Measurements from ENCODE around the gene CELF1.
"Not testable (repeated sequence)": the region's sequence is repeated elsewhere in the genome, so short reads cannot be mapped to it uniquely, and the experiment has no call there.

Gene CELF1

GRCh38 chr11:47534704-47535251 is 18.2 kb downstream of the CELF1 start:
- peaks cover 4% of the 10 kb centered on the region for H3K36me3 ChIP-seq (ENCODE audit: insufficient read depth, low read length)
- no peak overlapping the region for H3K9ac ChIP-seq (ENCODE audit: low read depth, low read length)
- peaks cover 52% of the 10 kb centered on the region for H3K4me1 ChIP-seq (ENCODE audit: control insufficient read depth, insufficient read depth, low read length)
- H3K27me3 ChIP-seq (ENCODE audit: control insufficient read depth, insufficient read depth, low read length): no peaks in the 10 kb centered on the region
- H3K4me2 ChIP-seq (ENCODE audit: low read length): no peak overlapping the region
- H3K9me3 ChIP-seq (replicated peaks; ENCODE audit: low read length): no peaks in the 10 kb centered on the region
- H3K4me3 ChIP-seq (ENCODE audit: low read length): no peak overlapping the region

- Histone ChIP-seq H3K4me2 (ENCODE audit: low read length) (peak overlapping the region; percentile 19), H3K27me3 (ENCODE audit: control insufficient read depth, insufficient read depth, low read length) (no peaks in the 10 kb centered on the region), H3K4me1 (ENCODE audit: control insufficient read depth, insufficient read depth, low read length) (peaks cover 41% of the 10 kb centered on the region), H3K9ac (ENCODE audit: low read depth, low read length) (no peak overlapping the region), H3K9me3 (replicated peaks; ENCODE audit: low read length) (no peaks in the 10 kb centered on the region), H3K36me3 (ENCODE audit: insufficient read depth, low read length) (peaks cover 4% of the 10 kb centered on the region), H3K4me3 (ENCODE audit: low read length) (no peak overlapping the region)
Measured at GRCh38 chr11:47533690-47534151, 19.2 kb downstream of the CELF1 start.

- Histone ChIP-seq H3K4me1 (ENCODE audit: control insufficient read depth, insufficient read depth, low read length) (peaks cover 39% of the 10 kb centered on the region), H3K4me2 (ENCODE audit: low read length) (peak overlapping the region; percentile 39), H3K9me3 (replicated peaks; ENCODE audit: low read length) (no peaks in the 10 kb centered on the region), H3K36me3 (ENCODE audit: insufficient read depth, low read length) (peaks cover 4% of the 10 kb centered on the region), H3K9ac (ENCODE audit: low read depth, low read length) (peak overlapping the region; percentile 4), H3K27me3 (ENCODE audit: control insufficient read depth, insufficient read depth, low read length) (no peaks in the 10 kb centered on the region), H3K4me3 (ENCODE audit: low read length) (no peak overlapping the region)
Measured at GRCh38 chr11:47532597-47533213, 20.2 kb downstream of the CELF1 start.

DNA sequence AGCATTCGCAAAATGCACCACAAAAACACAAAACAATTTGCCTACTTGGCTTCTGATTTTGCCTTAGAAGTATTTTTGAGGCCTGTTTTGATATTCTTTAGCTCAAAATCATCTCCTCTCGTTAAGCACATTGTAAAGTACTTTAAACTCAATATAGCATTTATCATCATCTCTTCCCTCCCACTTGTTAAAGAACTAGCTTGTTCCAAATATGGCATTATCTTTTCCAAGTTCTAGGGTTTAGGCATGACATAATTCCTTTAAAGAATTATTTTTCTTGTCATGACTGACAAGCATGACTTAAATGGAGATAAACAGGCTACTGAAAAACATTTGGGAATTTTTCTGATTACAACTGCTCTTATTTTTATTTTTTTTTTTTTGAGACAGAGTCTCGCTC is 21.3 kb downstream of the CELF1 start:
- H3K9me3 ChIP-seq (replicated peaks; ENCODE audit: low read length): no peaks in the 10 kb centered on the region
- no peak overlapping the region for H3K4me2 ChIP-seq (ENCODE audit: low read length)
- peaks cover 35% of the 10 kb centered on the region for H3K4me1 ChIP-seq (ENCODE audit: control insufficient read depth, insufficient read depth, low read length)
- no peaks in the 10 kb centered on the region for H3K27me3 ChIP-seq (ENCODE audit: control insufficient read depth, insufficient read depth, low read length)
- no peak overlapping the region for H3K9ac ChIP-seq (ENCODE audit: low read depth, low read length)
- H3K4me3 ChIP-seq (ENCODE audit: low read length): no peak overlapping the region
- peaks cover 4% of the 10 kb centered on the region for H3K36me3 ChIP-seq (ENCODE audit: insufficient read depth, low read length)

GRCh38 chr11:47530721-47531120 is 22.2 kb downstream of the CELF1 start:
- H3K36me3 ChIP-seq (ENCODE audit: insufficient read depth, low read length); H3K27me3 ChIP-seq (ENCODE audit: control insufficient read depth, insufficient read depth, low read length); H3K4me3 ChIP-seq (ENCODE audit: low read length); H3K4me2 ChIP-seq (ENCODE audit: low read length); H3K9me3 ChIP-seq (replicated peaks; ENCODE audit: low read length); H3K9ac ChIP-seq (ENCODE audit: low read depth, low read length): not testable (repeated sequence)
- peaks cover 32% of the 10 kb centered on the region for H3K4me1 ChIP-seq (ENCODE audit: control insufficient read depth, insufficient read depth, low read length)

DNA sequence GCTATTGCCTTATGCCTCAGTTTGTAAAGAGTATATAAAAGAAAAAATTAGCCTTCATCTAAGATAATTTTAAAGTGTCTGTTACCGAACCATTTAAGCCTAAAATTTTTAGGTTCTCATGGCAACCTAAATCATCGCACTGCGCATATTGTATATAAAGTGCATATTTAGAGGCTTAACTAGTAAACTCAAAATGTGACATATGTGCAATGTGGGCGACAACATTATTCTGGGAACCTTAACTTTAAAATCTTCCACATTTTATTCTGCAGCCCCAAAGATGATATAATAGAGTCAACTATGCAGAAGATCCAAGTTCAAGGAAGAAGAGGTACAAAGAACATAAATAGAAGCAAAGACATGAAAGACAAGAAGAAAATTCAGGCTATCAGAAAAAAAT is 23.0 kb downstream of the CELF1 start:
- H3K36me3 ChIP-seq (ENCODE audit: insufficient read depth, low read length): peaks cover 4% of the 10 kb centered on the region
- peaks cover 39% of the 10 kb centered on the region for H3K4me1 ChIP-seq (ENCODE audit: control insufficient read depth, insufficient read depth, low read length)
- no peak overlapping the region for H3K4me2 ChIP-seq (ENCODE audit: low read length)
- H3K9me3 ChIP-seq (replicated peaks; ENCODE audit: low read length): no peaks in the 10 kb centered on the region
- no peak overlapping the region for H3K9ac ChIP-seq (ENCODE audit: low read depth, low read length)
- no peak overlapping the region for H3K4me3 ChIP-seq (ENCODE audit: low read length)
- H3K27me3 ChIP-seq (ENCODE audit: control insufficient read depth, insufficient read depth, low read length): no peaks in the 10 kb centered on the region

DNA sequence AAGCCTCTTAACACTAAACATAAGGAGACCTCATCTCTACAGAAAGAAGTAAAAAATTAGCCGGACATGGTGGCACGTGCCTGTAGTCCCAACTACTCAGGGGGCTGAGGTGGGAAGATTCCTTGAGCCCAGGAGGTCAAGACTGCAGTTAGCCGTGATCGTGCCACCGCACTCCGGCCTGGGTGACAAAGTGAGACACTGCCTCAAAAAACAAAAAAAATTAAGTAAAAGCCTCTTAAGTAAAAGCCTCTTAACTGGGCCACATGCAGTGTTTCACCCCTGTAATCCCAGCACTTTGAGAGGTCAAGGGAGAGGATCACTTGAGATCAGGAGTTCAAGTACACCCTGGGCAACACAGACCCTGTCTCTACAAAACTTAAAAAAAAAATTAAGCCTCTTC is 25.7 kb downstream of the CELF1 start:
- Histone ChIP-seq H3K36me3 (ENCODE audit: insufficient read depth, low read length) (peaks cover 4% of the 10 kb centered on the region), H3K9ac (ENCODE audit: low read depth, low read length) (no peak overlapping the region), H3K4me1 (ENCODE audit: control insufficient read depth, insufficient read depth, low read length) (peaks cover 39% of the 10 kb centered on the region), H3K4me3 (ENCODE audit: low read length) (no peak overlapping the region), H3K27me3 (ENCODE audit: control insufficient read depth, insufficient read depth, low read length) (no peaks in the 10 kb centered on the region), H3K4me2 (ENCODE audit: low read length) (no peak overlapping the region), H3K9me3 (replicated peaks; ENCODE audit: low read length) (no peaks in the 10 kb centered on the region)

GRCh38 chr11:47526032-47526431 is 26.9 kb downstream of the CELF1 start:
- H3K9me3 ChIP-seq (replicated peaks; ENCODE audit: low read length); H3K27me3 ChIP-seq (ENCODE audit: control insufficient read depth, insufficient read depth, low read length); H3K4me2 ChIP-seq (ENCODE audit: low read length); H3K9ac ChIP-seq (ENCODE audit: low read depth, low read length); H3K4me3 ChIP-seq (ENCODE audit: low read length); H3K36me3 ChIP-seq (ENCODE audit: insufficient read depth, low read length): not testable (repeated sequence)
- peaks cover 31% of the 10 kb centered on the region for H3K4me1 ChIP-seq (ENCODE audit: control insufficient read depth, insufficient read depth, low read length)

DNA sequence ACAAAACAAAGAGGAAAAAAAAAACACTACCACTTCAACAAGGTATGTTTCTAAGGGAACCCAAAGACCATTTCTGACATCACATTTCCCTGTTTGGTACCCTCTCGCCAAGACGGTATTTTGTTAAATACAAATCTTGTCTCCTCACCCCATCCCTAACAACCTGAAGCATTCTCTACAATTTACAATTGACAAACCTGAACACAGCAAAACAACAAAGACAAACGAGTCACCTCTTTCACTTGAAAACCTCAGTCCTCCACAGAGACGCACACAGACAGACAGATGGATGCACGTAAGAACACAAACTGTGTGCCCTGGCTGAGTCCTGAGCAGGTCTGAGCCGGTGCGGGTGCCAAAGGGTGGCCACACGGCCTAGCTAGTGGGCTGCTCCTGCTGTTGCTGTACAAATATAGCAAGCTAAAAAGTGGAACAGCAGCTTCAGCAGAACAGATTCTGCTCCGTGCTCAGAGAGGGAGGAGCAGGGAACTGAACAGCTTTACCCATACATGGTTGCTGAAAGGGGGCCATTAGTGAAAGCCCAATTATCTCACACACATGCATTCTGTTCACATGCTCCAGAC is 28.5 kb downstream of the CELF1 start:
- Histone ChIP-seq H3K9ac (ENCODE audit: low read depth, low read length) (peak overlapping the region; percentile 45), H3K4me1 (ENCODE audit: control insufficient read depth, insufficient read depth, low read length) (peaks cover 39% of the 10 kb centered on the region), H3K4me3 (ENCODE audit: low read length) (peak overlapping the region; percentile 24), H3K27me3 (ENCODE audit: control insufficient read depth, insufficient read depth, low read length) (no peaks in the 10 kb centered on the region), H3K4me2 (ENCODE audit: low read length) (peak overlapping the region; percentile 78), H3K36me3 (ENCODE audit: insufficient read depth, low read length) (no peaks in the 10 kb centered on the region), H3K9me3 (replicated peaks; ENCODE audit: low read length) (no peaks in the 10 kb centered on the region)

- Histone ChIP-seq H3K9ac (ENCODE audit: low read depth, low read length) (peak overlapping the region; percentile 45), H3K27me3 (ENCODE audit: control insufficient read depth, insufficient read depth, low read length) (no peaks in the 10 kb centered on the region), H3K4me1 (ENCODE audit: control insufficient read depth, insufficient read depth, low read length) (peaks cover 39% of the 10 kb centered on the region), H3K36me3 (ENCODE audit: insufficient read depth, low read length) (no peaks in the 10 kb centered on the region), H3K9me3 (replicated peaks; ENCODE audit: low read length) (no peaks in the 10 kb centered on the region), H3K4me2 (ENCODE audit: low read length) (peak overlapping the region; percentile 78), H3K4me3 (ENCODE audit: low read length) (peak overlapping the region; percentile 33)
Measured at GRCh38 chr11:47523490-47524225, 29.3 kb downstream of the CELF1 start.

GRCh38 chr11:47518212-47518964 is 34.5 kb downstream of the CELF1 start:
- Histone ChIP-seq H3K4me2 (ENCODE audit: low read length) (no peak overlapping the region), H3K27me3 (ENCODE audit: control insufficient read depth, insufficient read depth, low read length) (no peaks in the 10 kb centered on the region), H3K4me3 (ENCODE audit: low read length) (no peak overlapping the region), H3K36me3 (ENCODE audit: insufficient read depth, low read length) (no peaks in the 10 kb centered on the region), H3K9ac (ENCODE audit: low read depth, low read length) (no peak overlapping the region), H3K9me3 (replicated peaks; ENCODE audit: low read length) (no peaks in the 10 kb centered on the region), H3K4me1 (ENCODE audit: control insufficient read depth, insufficient read depth, low read length) (peaks cover 51% of the 10 kb centered on the region)
